ENCODE data around the gene BACE1. TPM values are rescaled to one million over a fixed set of nuclear protein-coding genes. Genes with fewer than 3 reads are reported as not detected.
A peak's percentile ranks its signal among the peaks of the same experiment; 100 is the strongest.

Gene BACE1
- total and polyA plus RNA-seq, 2 of the 13 experiments (the other 11 are each of a cell fraction or from before 2014, with no cell fraction given), result 7.5 to 17.9 TPM

GRCh38 chr11:117316197-117316961 is at the start of gene BACE1 (continued):
- TF ChIP-seq CREB1 (IDR thresholded peaks at IDR 0.05) (no peak), CREB1 (CRISPR knock-in tag; IDR thresholded peaks at IDR 0.05) (peak; percentile 60; the same call in 1 of the 2 replicates), ELF1 (CRISPR knock-in tag; IDR thresholded peaks at IDR 0.05) (peak; percentile 97), ETV5 (CRISPR knock-in tag; IDR thresholded peaks at IDR 0.05; ENCODE audit: borderline replicate concordance) (peak; percentile 75), TARDBP (CRISPR knock-in tag; IDR thresholded peaks at IDR 0.05) (peak; percentile 60; the same call in 1 of the 2 replicates), ZNF800 (CRISPR knock-in tag; IDR thresholded peaks at IDR 0.05) (peak; percentile 57; the same call in 1 of the 2 replicates), DMAP1 (CRISPR knock-in tag; IDR thresholded peaks at IDR 0.05) (0 out of 2 replicates have a peak, but pooled peaks have one; percentile 17), NR2F6 (IDR thresholded peaks at IDR 0.05) (no peak), NR2F6 (CRISPR knock-in tag; IDR thresholded peaks at IDR 0.05) (peak; percentile 38; the same call in 1 of the 2 replicates), GMEB1 (CRISPR knock-in tag; IDR thresholded peaks at IDR 0.05; ENCODE audit: borderline replicate concordance) (peak; percentile 65; the same call in 1 of the 2 replicates), ARID5B (CRISPR knock-in tag; IDR thresholded peaks at IDR 0.05) (peak; percentile 27; the same call in 1 of the 2 replicates), ZBTB38 (CRISPR knock-in tag; IDR thresholded peaks at IDR 0.05) (peak; percentile 75), ZGPAT (CRISPR knock-in tag; IDR thresholded peaks at IDR 0.05) (peak; percentile 77), ZFY (CRISPR knock-in tag; IDR thresholded peaks at IDR 0.05) (peak; percentile 68), ATF2 (CRISPR knock-in tag; IDR thresholded peaks at IDR 0.05) (0 out of 2 replicates have a peak, but pooled peaks have one; percentile 20), E2F1 (CRISPR knock-in tag; IDR thresholded peaks at IDR 0.05) (peak; percentile 62; the same call in 1 of the 2 replicates), ASH2L (IDR thresholded peaks at IDR 0.05; ENCODE audit: insufficient read length, low read depth, low read length) (peak; percentile 66)
